ENCODE results near the gene SLC15A1.
"Not testable (repeated sequence)": the region's sequence is repeated elsewhere in the genome, so short reads cannot be mapped to it uniquely, and the experiment has no call there.

The SLC15A1 gene

GRCh38 chr13:98641075-98641474 lies 111.4 kb downstream of the SLC15A1 start:
- ATAC-seq (replicated peaks) (no peak), DNase-seq (no peak)
- Mint-ChIP-seq H3K4me3 (no peak overlapping the region), H3K36me3 (no peaks in the 10 kb centered on the region), H3K9me3 (no peaks in the 10 kb centered on the region), H3K27ac (no peak overlapping the region), H3K27me3 (peaks cover 11 to 14% of the 10 kb centered on the region in 2 donors), H3K4me1 (peaks cover 0 to 2% of the 10 kb centered on the region in 2 donors)

DNA sequence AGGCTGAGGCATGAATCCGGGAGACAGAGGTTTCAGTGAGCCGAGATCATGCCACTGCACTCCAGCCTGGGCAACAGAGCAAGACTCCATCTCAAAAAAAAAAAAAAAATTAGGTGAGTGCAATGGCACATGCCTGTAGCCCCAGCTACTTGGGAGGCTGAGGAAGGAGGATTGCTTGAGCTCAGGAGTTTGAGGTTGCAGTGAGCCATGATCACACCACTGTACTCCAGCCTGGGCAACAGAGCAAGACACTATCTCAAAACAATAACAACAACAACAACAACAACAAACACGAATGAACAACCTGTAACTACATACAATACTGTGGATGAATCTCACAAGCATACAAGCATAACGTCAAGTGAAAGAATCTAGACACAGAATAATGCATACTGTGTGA lies 112.7 kb downstream of the SLC15A1 start:
- not testable (repeated sequence) for H3K9me3 Mint-ChIP-seq

DNA sequence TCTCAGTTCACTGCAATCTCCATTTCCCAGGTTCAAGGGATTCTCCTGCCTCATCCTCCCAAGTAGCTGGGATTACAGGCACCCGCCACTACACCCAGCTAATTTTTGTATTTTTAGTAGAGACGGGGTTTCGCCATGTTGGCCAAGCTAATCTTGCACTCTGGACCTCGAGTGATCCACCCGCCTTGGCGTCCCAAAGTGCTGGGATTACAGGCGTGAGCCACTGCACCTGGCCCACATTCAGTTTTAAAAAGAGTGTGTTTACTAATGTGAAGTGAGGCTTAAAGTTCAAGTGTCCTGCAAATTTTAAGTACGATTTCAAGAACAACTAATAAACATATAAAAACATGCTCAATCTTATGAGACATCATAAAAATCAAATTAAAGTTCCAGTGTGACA lies 114.1 kb downstream of the SLC15A1 start:
- H3K4me3 Mint-ChIP-seq; ATAC-seq (replicated peaks); H3K27ac Mint-ChIP-seq; DNase-seq; H3K9me3 Mint-ChIP-seq; H3K4me1 Mint-ChIP-seq; H3K36me3 Mint-ChIP-seq; H3K27me3 Mint-ChIP-seq: not testable (repeated sequence)

More for the DNA sequence above, 112.7 kb downstream of the SLC15A1 start:
- DNase-seq; H3K36me3 Mint-ChIP-seq; H3K4me1 Mint-ChIP-seq; H3K4me3 Mint-ChIP-seq; H3K27ac Mint-ChIP-seq; ATAC-seq (replicated peaks): not testable (repeated sequence)
- peaks cover 11 to 14% of the 10 kb centered on the region in 2 donors for H3K27me3 Mint-ChIP-seq
